ENCODE measurements around the gene TACC2.

Gene TACC2

DNA sequence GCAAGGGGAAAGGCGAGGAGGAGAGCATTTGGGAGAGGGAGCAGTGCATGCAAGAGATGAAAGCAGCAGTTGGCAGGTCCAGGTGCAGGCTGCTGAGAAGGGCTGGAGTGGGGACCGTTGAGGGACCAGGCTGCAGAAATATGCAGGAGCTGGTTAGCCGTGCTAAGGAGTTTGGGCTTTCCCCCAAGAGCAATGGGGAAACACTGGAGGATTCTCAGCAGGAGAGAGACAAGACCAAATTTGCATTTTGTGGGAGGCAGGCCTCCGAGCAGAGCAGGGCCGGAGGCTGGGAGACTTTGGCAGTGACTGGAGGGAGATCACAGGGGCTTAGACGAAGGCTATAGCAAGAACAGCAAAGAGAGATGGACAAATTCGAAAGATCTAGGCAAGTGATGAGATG is 293.9 kb downstream of the TACC2 start:
- no peak for DNase-seq

DNA sequence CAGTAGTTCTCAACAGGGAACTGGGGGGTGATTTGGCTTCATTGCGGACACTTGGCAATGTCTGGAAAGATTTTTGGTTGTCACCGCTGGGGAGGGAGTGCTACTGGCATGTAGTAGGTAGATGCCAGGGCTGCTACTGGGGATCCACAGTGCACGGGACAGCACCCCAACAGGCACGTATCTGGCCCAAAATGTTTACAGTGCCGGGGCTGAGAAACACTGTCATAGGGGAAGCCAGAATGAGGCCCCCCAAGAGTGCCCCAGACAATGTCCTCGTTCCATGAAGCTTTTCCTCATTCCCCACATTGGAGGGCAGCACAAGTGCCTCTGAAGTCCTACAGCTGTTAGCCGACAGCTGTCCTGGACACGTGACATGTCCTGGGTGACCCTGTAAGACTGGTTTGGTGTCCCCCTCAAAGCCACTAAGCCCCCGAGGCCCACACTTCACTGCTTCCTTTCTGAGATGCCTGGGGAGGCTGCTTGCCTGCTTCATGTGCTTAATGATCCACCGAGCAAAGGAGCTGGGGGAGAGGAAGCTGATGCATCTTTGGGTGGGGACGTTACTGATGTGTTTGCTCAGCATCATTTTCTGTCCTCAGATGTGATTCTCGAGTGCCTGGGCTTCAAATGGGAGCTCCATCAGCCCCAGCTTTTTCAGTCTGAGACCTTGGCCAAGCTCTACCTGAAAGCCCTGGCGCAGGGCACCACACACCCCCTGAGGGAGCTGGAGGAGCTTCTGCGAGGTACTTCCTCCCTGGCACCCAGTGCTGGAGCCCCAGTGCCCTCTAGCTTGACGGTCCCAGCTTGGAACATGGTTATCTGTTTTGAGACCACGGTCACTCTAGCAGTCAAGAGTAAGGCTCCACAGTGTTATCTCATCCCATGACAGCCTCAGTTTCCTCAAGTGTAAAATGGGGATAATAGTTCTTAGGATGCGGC is 296.8 kb downstream of the TACC2 start:
- DNase-seq = no peak

DNA sequence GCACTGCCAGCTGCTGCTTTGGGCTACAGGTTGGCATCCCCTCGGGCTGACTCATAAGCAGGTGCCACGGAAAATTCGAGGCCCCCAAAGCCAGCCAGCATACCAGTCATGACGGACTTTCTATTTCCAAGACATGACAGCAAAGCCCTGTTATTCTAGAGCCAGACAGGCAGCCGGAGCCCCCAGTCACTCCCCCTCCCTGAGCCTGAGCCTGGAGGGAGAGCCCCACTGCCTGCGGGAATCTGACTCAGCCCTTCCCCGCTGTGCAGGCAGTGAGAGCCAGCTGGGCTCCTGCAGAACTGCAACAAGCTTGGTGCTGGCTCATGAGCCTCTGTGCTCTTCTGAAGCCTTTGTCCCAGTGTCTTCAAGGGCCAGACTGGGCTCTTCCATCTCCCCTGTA is 297.9 kb downstream of the TACC2 start:
- no peak for DNase-seq

DNA sequence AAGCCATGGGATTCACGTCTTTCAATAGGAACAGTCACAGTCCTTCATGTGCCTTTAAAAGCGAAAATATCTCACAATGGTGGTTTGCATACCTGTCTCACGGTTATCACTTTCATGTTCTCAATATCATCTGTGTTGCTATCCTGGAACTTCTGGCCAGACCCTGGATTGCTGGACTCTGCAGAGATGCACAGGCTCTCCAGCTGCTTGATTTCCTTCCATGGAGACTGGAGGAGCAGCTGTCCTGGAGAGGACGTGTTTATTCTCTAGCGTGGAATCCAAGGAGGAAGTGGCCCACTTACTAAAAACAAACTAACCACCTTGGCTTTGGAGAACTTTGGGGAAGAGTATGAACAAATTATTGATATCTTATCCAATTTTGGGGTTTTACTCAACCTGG is 298.6 kb downstream of the TACC2 start:
- DNase-seq = no peak

DNA sequence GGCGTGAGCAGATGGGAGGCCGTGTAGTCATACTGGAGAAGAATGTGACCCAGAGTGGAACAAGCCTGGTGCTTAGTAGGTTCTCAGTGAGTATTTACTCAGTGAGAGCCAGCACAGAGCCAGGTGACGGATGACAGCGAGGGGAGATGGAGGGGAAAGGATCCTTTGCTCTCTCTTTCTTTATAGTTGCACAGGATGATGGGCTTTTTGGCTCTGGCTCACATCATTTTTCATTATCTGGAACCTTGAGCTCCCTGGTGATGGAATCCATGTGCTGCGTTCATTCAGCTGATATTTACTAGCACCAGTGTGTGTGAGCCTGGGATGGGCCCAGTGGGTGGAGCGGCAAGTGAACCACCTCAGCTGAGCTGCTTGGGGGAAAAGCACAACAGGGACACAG is 299.3 kb downstream of the TACC2 start:
- no peak for DNase-seq

DNA sequence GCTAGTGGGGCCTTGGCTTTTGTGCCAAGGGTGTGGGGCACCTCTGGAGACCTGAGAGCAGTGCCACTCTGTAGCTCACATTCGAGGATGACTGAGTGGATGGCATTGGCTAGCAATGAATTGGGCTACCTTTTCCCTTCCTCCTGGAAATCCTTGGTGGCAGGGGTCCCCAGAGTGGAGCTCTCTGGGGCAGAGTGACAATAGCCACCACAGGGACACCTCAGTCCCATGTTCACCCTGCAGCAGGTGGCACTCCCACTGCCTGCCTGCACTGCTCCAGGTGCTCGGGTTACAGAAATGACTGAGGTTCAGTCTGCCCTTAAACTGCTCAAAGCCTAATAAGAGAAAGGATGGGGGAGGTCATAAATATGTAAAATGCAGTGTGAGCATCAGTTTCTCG is 300.0 kb downstream of the TACC2 start:
- no peak for DNase-seq

DNA sequence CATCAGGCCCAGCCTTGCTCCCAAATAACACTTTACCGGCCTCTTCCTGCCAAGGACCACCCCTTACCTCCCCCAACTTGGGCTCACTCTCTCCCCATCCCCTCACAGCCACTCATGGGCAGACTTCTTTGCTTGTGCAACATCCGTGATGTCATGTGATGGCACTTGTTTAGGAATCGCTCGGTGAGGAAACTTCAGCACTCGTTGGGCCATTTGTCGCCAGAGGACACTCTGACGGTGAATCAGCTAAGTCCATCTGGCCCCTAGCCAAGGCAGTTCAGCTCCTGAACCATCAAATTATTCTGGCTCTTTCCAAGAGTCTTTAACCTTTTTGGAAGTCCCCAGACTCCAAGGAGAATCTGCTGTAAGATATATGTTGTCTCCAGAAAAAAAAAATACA is 301.4 kb downstream of the TACC2 start:
- DNase-seq = no peak

DNA sequence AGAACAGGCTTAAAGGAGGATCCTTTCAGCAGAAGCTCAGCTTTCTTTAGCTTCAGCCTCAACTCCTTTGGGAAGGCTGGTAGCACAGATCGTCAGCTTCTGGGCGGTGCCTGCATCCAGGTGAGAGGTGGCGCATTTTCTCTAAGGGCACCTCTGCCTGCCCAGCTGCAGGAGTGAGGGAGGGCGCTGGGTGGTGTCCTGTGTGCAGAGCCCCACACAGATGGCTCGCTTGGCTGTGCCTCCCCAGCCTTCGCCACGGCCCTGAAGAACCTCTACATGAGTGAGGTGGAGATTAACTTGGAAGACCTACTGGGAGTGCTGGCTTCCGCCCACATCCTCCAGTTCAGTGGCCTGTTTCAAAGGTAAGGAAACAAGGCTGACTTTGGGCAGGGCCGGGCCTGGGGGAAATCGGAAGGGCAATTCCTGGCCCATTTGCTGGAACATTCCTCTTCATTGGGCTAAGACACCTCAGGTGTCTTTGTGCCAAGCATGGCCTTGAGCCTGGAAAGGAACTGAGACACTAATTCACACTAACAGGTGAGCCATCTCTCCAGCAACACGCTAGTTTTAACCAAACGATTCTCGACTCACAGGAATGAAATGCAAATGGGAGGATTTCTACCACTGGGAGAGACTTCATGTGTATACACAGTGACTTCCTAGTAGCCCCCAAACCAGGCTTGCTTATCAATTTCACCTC is 302.0 kb downstream of the TACC2 start:
- peak; percentile 8 for DNase-seq

DNA sequence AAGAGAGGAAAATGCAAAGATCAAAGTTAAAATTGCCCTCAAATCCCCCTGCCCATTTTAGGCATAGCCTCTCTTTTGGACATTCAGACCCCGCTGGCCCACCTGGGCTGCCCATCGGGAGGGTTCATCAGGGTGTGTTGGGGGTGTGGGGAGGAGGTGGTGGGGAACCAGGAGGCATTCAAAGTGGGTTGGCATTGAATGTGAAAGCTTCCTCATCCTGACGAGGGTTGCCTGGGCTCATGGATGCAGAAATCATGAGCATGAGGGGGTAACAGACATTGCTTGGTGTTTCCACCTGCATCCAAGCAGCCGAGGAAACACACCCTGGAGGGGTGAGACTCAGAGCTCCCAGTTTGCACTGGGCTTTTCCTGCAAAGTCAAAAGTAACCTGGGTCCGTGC is 302.8 kb downstream of the TACC2 start:
- DNase-seq = no peak

DNA sequence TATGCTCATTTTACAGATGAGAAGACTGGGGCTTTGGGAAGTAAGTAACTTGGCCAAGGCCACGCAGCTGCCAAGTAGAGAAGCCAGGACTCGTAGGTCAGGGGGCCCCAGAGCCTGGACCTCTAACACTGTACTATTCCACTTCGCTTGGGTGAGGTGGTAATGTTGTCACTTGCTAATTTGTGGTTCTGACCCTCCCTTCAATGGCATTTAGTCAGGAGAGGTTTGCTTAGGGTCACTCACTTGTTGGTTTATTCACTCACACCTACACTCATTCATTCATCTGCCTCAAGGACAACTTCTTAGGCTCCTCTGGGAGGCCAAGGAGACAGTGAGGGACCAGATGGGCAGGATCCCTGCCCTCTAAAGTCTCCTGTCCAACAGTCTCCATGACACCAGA is 303.4 kb downstream of the TACC2 start:
- no peak for DNase-seq

DNA sequence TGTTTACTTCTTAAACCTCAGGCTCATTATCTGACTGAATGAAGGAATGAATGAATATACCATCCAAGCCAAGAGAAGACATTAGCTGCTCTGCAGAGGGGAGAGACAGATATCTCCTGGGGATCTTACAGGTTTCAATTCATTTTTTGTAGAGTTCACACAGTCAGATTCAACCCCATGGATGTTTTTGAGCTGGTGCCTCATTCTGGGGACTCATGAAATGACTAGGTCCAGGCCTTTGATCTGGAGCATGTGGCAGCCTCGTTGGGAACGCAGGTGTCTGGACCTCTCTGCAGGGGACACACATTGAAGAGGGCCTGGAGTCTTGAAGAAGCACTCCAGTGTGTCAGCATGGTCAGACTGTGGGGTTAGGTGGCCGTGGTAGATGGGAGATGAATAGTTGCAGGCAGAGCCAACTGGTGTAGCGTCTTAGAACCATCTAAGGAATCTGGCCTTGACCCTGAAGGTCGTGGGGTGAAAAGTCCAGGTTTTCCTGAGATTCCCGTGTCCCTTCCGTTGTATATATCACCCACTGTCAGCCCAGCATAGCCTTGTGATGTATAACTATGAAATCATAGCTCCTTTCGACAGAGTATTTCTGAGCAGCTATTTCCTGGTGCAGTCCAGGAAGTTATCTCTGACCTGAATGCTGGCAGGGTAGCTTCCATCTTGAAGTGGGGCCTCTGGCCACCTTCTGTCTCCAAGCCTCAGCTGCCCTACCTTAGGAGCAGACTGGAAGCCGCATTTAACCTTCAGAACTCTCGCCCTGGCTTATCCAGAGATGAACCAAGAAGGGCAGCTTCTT is 304.4 kb downstream of the TACC2 start:
- DNase-seq = no peak

DNA sequence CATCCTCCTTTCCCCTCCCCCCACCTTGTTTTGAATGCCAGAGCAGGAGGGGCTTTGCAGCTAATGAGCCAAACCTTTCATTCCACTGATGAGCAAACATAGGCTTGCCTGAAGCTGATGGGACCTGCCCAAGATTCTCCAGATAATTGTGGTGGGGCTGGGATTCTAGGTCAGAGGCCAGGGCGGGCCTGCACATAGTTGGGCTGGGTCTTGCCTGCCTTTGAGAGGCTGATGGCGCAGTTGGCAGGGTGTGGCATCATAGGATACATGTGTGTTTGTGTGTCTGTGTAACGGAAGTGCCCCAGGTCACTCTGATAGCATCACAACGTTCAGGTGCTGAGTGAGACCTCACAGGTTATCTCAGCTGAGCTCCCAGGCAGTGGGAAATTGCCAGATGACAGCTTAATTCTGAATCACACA is 305.0 kb downstream of the TACC2 start:
- DNase-seq = no peak

DNA sequence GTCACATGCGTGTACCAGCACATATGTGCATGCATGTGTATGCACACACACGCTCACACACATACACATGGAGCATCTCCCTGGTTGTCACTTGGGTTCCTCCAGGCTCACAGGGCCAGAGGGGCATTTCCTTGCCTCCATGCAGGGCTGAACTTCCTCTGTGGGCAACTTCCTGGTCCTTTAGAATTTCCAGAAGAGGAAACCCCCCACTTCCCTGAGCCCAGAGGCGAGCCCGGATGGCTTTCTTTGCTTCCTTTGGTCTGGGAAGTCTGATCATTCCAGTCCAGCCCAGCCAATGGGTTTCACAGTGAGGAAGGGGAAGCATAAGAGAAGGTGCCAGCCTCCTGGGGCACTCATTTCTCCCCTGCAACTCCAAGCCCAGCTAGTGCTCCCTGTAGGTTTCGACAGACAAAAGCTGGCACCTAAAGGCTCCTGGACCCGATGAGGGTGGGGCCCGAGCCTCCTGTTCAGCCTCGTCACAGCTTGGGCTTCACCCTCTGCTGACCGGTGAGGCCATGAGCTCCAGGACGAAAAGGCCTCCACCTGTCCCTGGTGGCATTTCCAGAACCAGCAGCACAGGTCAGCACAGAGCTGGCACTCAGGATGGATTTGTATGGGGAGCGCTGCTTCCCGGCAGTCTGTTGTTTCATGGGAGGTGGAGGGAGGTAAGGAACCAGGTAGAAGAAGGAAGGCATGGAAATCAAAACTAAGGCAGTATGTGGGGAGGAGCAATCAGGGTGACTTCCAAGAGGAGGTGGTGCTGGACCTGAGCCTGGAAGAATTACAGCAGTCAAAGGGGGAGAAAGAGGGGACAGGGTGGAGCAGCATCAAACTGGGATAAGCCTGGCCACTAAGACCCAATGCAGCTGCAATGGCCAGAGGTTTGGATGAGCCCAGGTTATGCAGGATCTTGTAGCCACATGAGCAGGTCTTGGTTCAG is 305.8 kb downstream of the TACC2 start:
- DNase-seq = no peak

DNA sequence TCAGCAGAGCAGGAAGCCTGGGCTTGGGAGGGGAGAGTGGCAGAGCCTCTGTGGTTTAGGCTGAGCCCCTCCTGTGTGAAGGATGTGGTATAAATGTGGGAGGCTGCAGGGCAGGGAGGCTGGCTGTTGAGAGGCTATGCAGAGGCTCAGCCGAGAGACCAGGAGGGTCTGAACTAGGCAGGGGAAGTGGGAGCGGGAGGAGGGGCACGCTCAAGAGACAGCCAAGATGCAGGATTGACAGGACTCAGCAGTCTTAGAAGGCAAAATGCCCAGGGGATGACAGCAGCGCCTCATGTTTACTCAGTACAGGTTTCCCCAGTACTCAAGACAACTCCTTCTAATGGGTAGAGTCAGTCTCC is 306.5 kb downstream of the TACC2 start:
- DNase-seq = no peak

DNA sequence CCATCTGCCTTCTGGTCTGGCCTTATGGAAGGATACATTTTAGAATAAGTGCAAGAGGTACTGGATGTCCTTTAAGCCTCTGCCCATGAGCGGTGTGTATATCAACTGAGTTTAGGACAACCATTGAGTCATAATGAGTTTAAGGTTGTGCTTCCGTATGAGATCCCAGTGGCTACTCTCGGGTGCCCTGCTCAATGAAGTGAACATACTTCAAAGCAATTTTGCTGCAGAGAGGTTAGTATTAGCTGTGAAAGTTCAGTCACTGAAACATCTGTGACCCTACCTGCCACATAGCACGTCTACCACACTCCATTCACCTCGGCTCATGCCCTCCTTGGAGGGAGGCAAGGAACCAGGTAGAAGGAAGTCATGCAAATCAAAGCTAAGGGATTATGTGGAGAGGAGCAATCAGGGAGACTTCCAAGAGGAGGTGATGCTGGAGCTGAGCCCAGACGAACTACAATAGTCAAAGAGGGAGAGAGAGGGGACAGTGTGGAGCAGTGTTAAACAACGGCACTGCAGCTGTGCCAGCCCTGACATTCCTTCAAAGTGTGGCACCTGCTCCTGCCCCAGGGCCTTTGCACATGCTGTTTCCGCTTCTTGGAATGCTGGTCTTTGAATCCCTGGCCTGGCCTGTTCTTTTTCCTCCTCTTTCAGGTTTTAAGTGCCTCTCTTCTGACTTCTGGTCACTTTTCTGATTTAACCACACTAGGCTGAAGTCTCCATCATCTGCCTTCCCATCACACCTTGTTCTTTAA is 307.6 kb downstream of the TACC2 start:
- DNase-seq = no peak

DNA sequence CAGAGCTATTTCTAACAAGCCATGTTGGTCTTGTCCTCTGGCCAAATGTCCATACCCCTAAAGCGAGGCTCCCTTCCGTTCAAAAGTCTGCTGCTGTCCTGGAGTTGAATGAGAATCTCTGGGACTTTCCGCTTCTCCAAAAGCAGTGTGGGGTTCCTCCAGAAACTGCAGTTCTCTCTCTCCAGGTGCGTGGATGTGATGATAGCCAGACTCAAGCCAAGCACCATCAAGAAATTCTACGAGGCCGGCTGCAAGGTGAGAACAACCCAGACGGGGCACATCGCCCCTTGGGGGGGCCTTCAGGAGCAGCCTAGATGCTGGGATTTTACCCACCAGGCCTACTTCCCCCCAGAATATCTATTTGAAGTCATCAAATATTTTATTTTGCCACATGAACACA is 308.6 kb downstream of the TACC2 start:
- no peak for DNase-seq

DNA sequence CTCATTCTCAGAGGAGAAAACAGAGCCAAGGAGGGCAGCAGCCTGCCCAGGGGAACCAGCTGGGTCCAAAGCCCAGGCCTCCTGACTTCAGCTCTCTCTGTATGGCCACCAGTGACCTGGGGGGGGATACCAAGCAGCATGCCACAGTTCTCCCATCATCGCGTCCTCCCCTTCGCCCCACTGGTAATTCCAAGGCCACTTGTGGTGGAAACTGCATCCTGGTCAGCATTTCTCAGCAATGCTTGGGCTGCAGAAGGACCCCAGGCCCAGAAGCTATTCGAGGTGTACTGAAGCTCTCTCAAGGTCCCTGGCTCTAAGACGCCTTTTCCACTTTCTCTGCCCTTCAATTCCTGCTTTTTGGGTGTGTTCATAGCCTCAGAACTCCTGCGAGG is 309.2 kb downstream of the TACC2 start:
- no peak for DNase-seq

DNA sequence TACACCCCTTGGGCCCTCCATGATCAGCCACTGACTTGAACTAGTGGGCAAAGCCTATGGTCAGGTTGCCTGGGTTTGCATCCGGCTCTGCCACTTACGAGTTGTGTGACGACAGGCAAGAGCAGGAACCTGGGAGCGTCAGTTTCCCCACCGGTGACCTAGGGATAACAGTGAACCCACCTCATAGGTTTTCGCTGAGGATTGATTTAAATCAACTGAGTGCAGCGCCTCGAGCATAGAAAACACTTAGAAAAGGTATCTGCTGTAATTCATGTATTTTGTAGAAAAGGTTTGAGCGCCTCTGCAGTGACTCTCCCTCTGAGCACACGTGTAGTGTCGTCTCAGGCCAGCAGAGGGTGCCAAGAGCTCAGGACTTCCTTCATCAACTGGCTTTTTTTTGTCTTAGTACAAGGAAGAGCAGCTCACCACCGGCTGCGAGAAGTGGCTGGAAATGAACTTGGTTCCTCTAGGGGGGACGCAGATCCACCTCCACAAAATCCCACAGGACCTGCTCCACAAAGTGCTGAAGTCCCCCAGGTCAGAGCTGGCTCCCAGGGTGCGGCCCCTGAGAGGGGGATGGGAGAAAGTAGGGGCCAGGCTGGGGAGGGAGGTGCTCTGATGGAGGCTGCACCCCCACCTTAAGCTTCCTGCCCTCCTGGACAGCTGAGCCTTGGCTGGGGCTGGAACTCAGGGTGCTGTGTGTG is 309.8 kb downstream of the TACC2 start:
- DNase-seq = peak; percentile 68

DNA sequence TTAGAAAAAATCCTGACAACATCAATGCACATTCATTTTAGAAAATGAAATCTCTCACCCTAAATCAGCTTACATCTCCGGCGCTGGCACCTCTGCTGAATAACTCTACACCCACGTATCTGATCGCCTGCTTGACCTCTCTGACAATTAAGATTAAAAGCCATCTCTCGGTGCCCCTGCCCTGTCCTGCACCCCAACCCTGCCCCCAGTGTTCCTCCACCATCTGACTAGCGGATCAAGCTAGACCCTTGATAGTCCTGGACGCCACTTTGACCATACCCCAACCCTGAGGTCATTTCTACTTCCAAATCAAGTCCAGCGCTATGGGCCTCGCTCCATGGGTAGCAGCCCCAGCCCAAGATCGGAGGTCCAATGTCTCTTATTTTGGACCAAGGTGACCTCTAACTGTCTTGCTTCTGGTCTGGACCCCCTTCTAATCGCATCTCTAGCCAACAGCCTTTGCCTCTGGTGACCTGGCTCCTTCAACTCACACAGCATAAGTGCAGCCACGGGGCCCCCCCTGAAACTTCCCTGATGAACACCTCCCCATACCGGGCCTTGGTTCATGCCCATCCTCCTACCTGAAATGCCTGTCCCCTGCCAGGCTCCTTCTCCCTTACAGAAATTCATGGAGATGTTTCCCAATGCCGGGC is 310.6 kb downstream of the TACC2 start:
- DNase-seq = no peak

DNA sequence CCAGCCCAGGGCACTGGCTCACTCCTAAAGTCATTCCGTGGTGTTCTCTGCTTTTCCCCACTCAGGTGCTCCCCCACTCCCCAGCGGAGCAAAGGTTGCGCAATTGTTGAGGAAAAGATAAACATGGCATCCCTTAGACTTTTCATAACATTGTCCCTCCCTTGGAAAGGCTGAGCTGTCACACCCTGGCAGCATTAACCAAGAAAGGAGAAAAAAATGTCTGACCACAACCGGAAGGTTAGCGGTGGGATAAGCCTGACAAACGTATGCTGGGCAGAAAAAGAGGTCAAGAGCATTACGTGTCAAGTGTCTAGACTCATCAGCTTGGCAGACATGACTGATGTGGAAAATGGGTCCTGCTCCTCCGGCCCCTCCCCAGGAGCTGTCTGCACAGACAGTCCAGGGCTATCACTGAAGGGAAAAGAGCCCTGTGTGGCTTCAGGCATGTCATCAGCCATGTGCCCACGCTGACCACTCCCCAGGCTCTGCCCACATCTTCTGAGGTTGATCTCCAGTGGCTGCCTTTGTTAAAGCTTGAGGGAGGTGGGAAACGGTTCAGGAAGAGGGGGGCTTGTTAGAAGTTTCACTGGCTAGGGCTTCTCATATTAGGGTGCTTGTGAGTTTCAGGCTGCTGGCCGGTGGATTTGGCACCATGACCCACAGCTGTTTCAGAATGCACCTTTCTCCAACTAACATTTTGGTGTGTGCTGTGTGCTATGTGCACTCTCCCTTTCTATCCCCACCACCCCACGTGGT is 312.3 kb downstream of the TACC2 start:
- no peak for DNase-seq

Measured in RPMI8226 (cell line).